Upper lobe of left lung (tissue), 6 donors: Measurements from ENCODE around the gene CLDN5. TPM values are rescaled to one million over a fixed set of nuclear protein-coding genes. Genes with fewer than 3 reads are reported as not detected.

Experiments
- ATAC-seq, 2 donors: fragments of 200-7000 bp; cut with Tn5 transposase; one replicate each; pipeline ENCODE4 v1.9.1; 2022; ENCODE audit warnings: mild to moderate bottlenecking in 2 of 2, moderate library complexity in 2 of 2; ENCODE audit not compliant: low FRiP score in 2 of 2
- DNase-seq, 2 donors: peaks; one replicate each; pipeline ENCODE4 v3.0.0-alpha.2; 2019 to 2020
- H3K27ac ChIP-seq, 4 donors: fragments of 200-600 bp; sonication (generic); one replicate each; pipeline ENCODE4 v1.5.1; 2016 to 2019
- H3K27me3 ChIP-seq, 4 donors: fragments of 200-600 bp; sonication (generic); one replicate each; pipeline ENCODE4 v1.5.1; 2017 to 2019
- H3K36me3 ChIP-seq, 4 donors: fragments of 200-600 bp; sonication (generic); one replicate each; pipeline ENCODE4 v1.5.1; 2016 to 2019
- H3K4me1 ChIP-seq, 4 donors: fragments of 200-600 bp; sonication (generic); one replicate each; pipeline ENCODE4 v1.5.1; 2018 to 2019
- H3K4me3 ChIP-seq, 4 donors: fragments of 200-600 bp; sonication (generic); one replicate each; pipeline ENCODE4 v1.5.1; 2017 to 2019; ENCODE audit warnings: mild to moderate bottlenecking in 2 of 4, moderate library complexity in 1 of 4
- H3K9me3 ChIP-seq, 4 donors: fragments of 200-600 bp; sonication (generic); one replicate each; pipeline ENCODE4 v1.5.1; 2018 to 2019
- CTCF ChIP-seq, 6 experiments: fragments of 450-650 bp in 4 of 6; fragments of 200-600 bp in 2 of 6; sonication (generic) in 2 of 6; IDR thresholded peaks; one replicate each; pipeline ENCODE4 v1.5.1; 2016 to 2019; ENCODE audit warnings: antibody characterized with exemption in 6 of 6
- EP300 ChIP-seq, 4 donors: sonication (generic); formaldehyde crosslinking; IDR thresholded peaks; one replicate each; pipeline ENCODE4 v1.5.1; 2017; ENCODE audit warnings: antibody characterized with exemption in 4 of 4, control low read depth in 2 of 4
- POLR2A ChIP-seq, 4 donors: fragments of 450-650 bp; IDR thresholded peaks; one replicate each; pipeline ENCODE4 v1.5.1; 2016 to 2017; ENCODE audit warnings: antibody characterized with exemption in 4 of 4, mild to moderate bottlenecking in 2 of 4
- POLR2AphosphoS5 ChIP-seq, 2 donors: sonication (generic); formaldehyde crosslinking; IDR thresholded peaks; one replicate each; pipeline ENCODE4 v1.5.1; 2017; ENCODE audit warnings: antibody characterized with exemption in 2 of 2
- WGBS, 2 donors: methylation state at CpG; one replicate each; pipeline ENCODE4 v1.1.5; 2017 to 2018; 5-methylcytosine and 5-hydroxymethylcytosine counted together
- total RNA-seq, 6 donors: library from RNA; depleted of rRNA in 4 of 6; stranded (reverse); fragments of >200 nt in 4 of 6; gene quantifications; one replicate each; pipeline versions ENCODE4 v1.1.0 to v1.2.1, GENCODE V29; 2016 to 2021
- donor health status: DM: no; HTN: no; CAD: no; lungs with moderate emphysema.
- donor health status: DM: no; HTN: yes; CAD: no; lungs with severe emphysema.

The CLDN5 gene
- total RNA-seq, 6 donors from 2014 or later = 70.2 to 726 (median 229) TPM

- DNase-seq (no peak), ATAC-seq (no peak)
- no peaks in the 10 kb centered on the region for H3K9me3 ChIP-seq
- no peak for TF ChIP-seq EP300 (IDR thresholded peaks at IDR 0.05)
- TF ChIP-seq CTCF (IDR thresholded peaks at IDR 0.05) = no peak
- TF ChIP-seq POLR2A (IDR thresholded peaks at IDR 0.05) = no peak
- no peak for TF ChIP-seq POLR2AphosphoS5 (IDR thresholded peaks at IDR 0.05)
- WGBS, 2 donors = 91 to 100% methylated on average over 1 to 9 of the region's 12 CpGs
- no peak overlapping the region for H3K27ac ChIP-seq
- H3K4me1 ChIP-seq = peaks cover 0 to 2% (median under 1%) of the 10 kb centered on the region in 4 donors
- H3K27me3 ChIP-seq = peaks cover 0 to 2% (median under 1%) of the 10 kb centered on the region in 4 donors
- H3K36me3 ChIP-seq = peaks cover 0 to 28% (median 3%) of the 10 kb centered on the region in 4 donors
- no peak overlapping the region for H3K4me3 ChIP-seq
Measured at GRCh38 chr22:19517919-19518611, 6.1 kb downstream of the CLDN5 start.

GRCh38 chr22:19517171-19517500, 7.1 kb downstream of the CLDN5 start:
- H3K9me3 ChIP-seq = no peaks in the 10 kb centered on the region
- TF ChIP-seq CTCF (IDR thresholded peaks at IDR 0.05) (no peak), EP300 (IDR thresholded peaks at IDR 0.05) (no peak), POLR2AphosphoS5 (IDR thresholded peaks at IDR 0.05) (no peak), POLR2A (IDR thresholded peaks at IDR 0.05) (no peak)
- peaks cover 0 to 18% (median 3%) of the 10 kb centered on the region in 4 donors for H3K36me3 ChIP-seq
- ATAC-seq (no peak), DNase-seq (no peak)
- WGBS, 2 donors = 93 to 97% methylated on average over 6 to 10 of the region's 10 CpGs
- H3K27me3 ChIP-seq = no peaks in the 10 kb centered on the region
- no peak overlapping the region for H3K27ac ChIP-seq
- no peaks in the 10 kb centered on the region for H3K4me1 ChIP-seq
- no peak overlapping the region for H3K4me3 ChIP-seq

GRCh38 chr22:19516378-19517170, 7.6 kb downstream of the CLDN5 start:
- Histone ChIP-seq H3K27ac (no peak overlapping the region), H3K4me1 (no peaks in the 10 kb centered on the region), H3K27me3 (no peaks in the 10 kb centered on the region), H3K36me3 (peaks cover 0 to 13% (median under 1%) of the 10 kb centered on the region in 4 donors), H3K9me3 (no peaks in the 10 kb centered on the region), H3K4me3 (no peak overlapping the region)
- TF ChIP-seq POLR2AphosphoS5 (IDR thresholded peaks at IDR 0.05) = no peak
- no peak for TF ChIP-seq CTCF (IDR thresholded peaks at IDR 0.05)
- no peak for TF ChIP-seq POLR2A (IDR thresholded peaks at IDR 0.05)
- no peak for TF ChIP-seq EP300 (IDR thresholded peaks at IDR 0.05)
- DNase-seq (no peak), ATAC-seq (no peak)
- WGBS, 2 donors = 94 to 97% methylated on average over 7 to 19 of the region's 19 CpGs

GRCh38 chr22:19515654-19516377, 8.4 kb downstream of the CLDN5 start:
- no peaks in the 10 kb centered on the region for H3K9me3 ChIP-seq
- ATAC-seq = no peak
- H3K27ac ChIP-seq = no peak overlapping the region
- peaks cover 0 to 5% (median 0%) of the 10 kb centered on the region in 4 donors for H3K36me3 ChIP-seq
- no peaks in the 10 kb centered on the region for H3K27me3 ChIP-seq
- no peaks in the 10 kb centered on the region for H3K4me1 ChIP-seq
- TF ChIP-seq POLR2A (IDR thresholded peaks at IDR 0.05) (no peak), EP300 (IDR thresholded peaks at IDR 0.05) (no peak), CTCF (IDR thresholded peaks at IDR 0.05) (no peak), POLR2AphosphoS5 (IDR thresholded peaks at IDR 0.05) (no peak)
- DNase-seq = no peak
- H3K4me3 ChIP-seq = no peak overlapping the region
- WGBS, 2 donors = 94 to 95% methylated on average over 10 to 12 of the region's 12 CpGs
